Esophagus (tissue), 2 donors: Measurements from ENCODE around the gene FRAS1. TPM values are rescaled to one million over a fixed set of nuclear protein-coding genes. Genes with fewer than 3 reads are reported as not detected.

Experiments used
- H3K27ac ChIP-seq, 2 donors: one replicate each; pipeline ENCODE4 v1.5.1; 2013; ENCODE audit warnings: low read depth in 2 of 2, mild to moderate bottlenecking in 2 of 2, inconsistent platforms in 1 of 2, low read length in 1 of 2, moderate library complexity in 1 of 2
- H3K27me3 ChIP-seq, 2 donors: one replicate each; pipeline ENCODE4 v1.6.1; 2013; ENCODE audit warnings: low read length in 2 of 2, control low read depth in 1 of 2, mild to moderate bottlenecking in 1 of 2; ENCODE audit not compliant: insufficient read depth in 2 of 2, control insufficient read depth in 1 of 2
- H3K36me3 ChIP-seq, 2 donors: one replicate each; pipeline ENCODE4 v1.6.1; 2013; ENCODE audit warnings: low read length in 1 of 2; ENCODE audit not compliant: control insufficient read depth in 2 of 2, insufficient read depth in 2 of 2
- H3K4me1 ChIP-seq, 2 donors: one replicate each; pipeline ENCODE4 v1.6.1; 2013; ENCODE audit warnings: low read length in 1 of 2; ENCODE audit not compliant: control insufficient read depth in 2 of 2, insufficient read depth in 2 of 2
- H3K4me3 ChIP-seq, 2 donors: one replicate each; pipeline ENCODE4 v1.5.1; 2013; ENCODE audit warnings: low read length in 2 of 2, mild to moderate bottlenecking in 2 of 2, low read depth in 1 of 2, moderate library complexity in 1 of 2
- H3K9me3 ChIP-seq, 2 donors: one replicate each; pipeline ENCODE4 v1.6.1; 2013; ENCODE audit warnings: mild to moderate bottlenecking in 2 of 2, low read depth in 1 of 2, low read length in 1 of 2, moderate library complexity in 1 of 2; ENCODE audit not compliant: control insufficient read depth in 2 of 2, insufficient read depth in 1 of 2
- WGBS, 2 donors: extraction: QIAGEN DNeasy Blood & Tissue Kit; methylation state at CpG; one replicate each; pipeline ENCODE4 v1.1.7; 2013; 5-methylcytosine and 5-hydroxymethylcytosine counted together
- polyA plus RNA-seq, 2 donors: library from polyadenylated mRNA; stranded (reverse); fragments of 200-250 nt; gene quantifications; one replicate each; pipeline ENCODE4 v1.2.3, GENCODE V29; 2013
- donor health status: healthy with polysubstance abuse.
- donor health status: Bipolar disorder and iron deficiency.

The FRAS1 gene
- polyA plus RNA-seq, 2 donors, result 0.60 to 1.6 TPM

DNA sequence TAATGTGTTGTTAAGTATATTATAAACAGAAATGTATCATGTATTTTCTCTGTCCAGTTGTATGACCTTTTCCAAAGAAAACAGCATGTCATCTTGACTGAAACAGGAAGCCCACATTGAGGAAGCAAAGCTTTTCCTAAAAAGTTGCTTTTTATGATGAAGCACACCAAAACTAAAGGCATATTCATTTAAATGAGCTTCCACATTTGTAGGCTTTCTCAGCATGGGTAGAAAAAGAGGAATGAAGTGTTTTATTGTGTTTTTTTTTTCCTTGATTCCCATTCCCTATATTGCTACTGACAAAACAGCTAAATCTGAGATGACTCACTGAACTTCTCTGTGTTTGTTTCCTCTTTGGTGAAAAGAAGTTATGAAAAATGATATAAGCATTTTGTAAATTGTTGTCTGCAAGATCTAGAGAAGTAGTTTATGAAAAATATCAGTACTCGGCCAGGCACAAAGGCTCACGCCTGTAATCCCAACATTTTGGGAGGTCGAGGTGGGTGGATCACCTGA lies 32.5 kb upstream of the FRAS1 start:
- no peaks in the 10 kb centered on the region for H3K9me3 ChIP-seq
- H3K27ac ChIP-seq, result no peak overlapping the region
- H3K27me3 ChIP-seq, result no peaks in the 10 kb centered on the region
- H3K36me3 ChIP-seq, result no peaks in the 10 kb centered on the region
- H3K4me3 ChIP-seq, result no peak overlapping the region
- 82 to 88% methylated on average over 3 of the region's 3 CpGs for WGBS, 2 donors
- no peaks in the 10 kb centered on the region for H3K4me1 ChIP-seq

DNA sequence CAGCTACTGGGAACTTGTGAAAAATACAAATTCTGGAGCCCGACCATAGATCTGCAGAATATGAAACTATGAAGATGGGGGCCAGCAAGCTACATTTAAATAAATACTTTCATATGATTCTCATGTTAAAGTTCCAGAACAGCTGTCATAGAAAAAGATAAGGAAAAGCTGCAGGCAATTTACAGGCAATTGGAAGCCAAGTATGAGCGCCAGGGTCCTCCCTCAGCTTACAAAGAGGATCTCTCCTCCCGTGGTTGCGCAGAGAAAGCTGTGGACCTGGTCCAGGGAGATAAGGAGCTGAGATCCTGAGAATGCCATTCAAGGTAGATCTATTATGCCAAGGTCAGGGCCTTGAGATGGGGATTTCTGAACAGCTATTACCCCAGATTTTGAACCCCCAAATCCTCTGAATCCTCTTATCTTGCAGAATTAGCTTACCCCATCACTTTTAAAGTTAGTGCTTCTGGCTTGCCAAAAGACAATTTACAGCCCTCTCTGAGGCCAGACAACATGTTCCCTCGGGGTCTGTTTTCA lies 25.6 kb upstream of the FRAS1 start:
- Histone ChIP-seq H3K27ac (no peak overlapping the region), H3K4me3 (no peak overlapping the region), H3K9me3 (no peaks in the 10 kb centered on the region), H3K4me1 (no peaks in the 10 kb centered on the region), H3K36me3 (no peaks in the 10 kb centered on the region), H3K27me3 (no peaks in the 10 kb centered on the region)
- 69 to 76% methylated on average over 5 of the region's 5 CpGs for WGBS, 2 donors

DNA sequence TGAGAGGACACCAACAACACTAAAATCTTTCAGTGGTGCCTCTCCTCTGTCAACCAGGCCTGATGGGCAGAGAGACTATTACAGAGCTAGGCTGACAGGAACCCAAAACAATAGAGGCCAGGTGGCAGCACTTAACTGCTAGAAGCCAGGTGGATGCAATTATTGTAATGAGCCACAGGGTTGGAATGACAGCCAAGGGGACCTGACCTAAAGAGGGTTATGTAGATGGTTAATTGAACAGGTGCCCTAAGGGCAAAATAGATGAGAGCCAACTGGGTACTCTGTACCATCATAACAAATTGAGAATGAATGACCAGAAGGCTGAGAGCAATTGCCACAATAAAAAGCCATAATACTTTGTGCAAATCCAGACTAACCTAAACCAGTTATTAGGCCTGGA lies 24.7 kb upstream of the FRAS1 start:
- Histone ChIP-seq H3K27me3 (no peaks in the 10 kb centered on the region), H3K4me3 (no peak overlapping the region), H3K36me3 (no peaks in the 10 kb centered on the region), H3K4me1 (no peaks in the 10 kb centered on the region), H3K27ac (no peak overlapping the region), H3K9me3 (no peaks in the 10 kb centered on the region)

DNA sequence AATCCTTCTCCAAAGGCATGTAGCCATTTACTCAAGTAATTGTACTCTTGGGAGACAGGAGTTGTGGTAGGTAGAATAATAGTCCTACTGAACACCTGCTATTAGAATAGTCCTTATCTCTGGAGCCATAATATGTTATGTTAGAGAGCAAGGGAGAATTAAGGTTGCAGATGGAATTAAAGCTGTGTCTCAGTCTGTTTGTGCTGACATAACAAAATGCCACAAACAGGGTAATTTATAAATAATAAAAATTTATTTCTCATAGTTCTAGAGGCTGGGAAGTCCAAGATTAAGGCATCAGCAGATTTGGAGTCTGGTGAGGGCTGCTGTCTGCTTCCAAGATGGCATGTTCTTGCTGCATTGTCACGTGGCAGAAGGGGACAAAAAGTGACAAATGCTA lies 24.2 kb upstream of the FRAS1 start:
- Histone ChIP-seq H3K9me3 (no peaks in the 10 kb centered on the region), H3K36me3 (no peaks in the 10 kb centered on the region), H3K4me3 (no peak overlapping the region), H3K27me3 (no peaks in the 10 kb centered on the region), H3K4me1 (no peaks in the 10 kb centered on the region), H3K27ac (no peak overlapping the region)
- 48 to 63% methylated on average over 1 of the region's 1 CpG for WGBS, 2 donors

DNA sequence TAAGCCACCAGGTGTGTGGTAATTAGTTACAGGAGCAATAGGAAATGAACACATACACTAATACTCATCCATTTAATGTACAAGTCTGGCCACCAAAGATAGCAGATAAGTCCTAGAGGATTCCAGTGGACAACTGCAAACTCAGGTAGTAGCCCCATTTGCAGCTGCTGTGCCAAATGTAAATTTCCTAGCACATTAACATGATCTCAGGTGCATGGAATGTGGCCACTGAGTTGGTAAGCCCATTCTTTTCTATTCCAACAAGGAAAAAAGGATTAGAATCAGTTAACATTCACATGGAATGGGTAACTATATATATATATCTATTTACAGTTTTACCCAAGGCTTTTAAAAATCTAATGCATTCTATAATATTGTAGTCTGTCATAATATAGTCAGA lies 23.3 kb upstream of the FRAS1 start:
- no peak overlapping the region for H3K27ac ChIP-seq
- no peaks in the 10 kb centered on the region for H3K9me3 ChIP-seq
- no peak overlapping the region for H3K4me3 ChIP-seq
- H3K27me3 ChIP-seq, result no peaks in the 10 kb centered on the region
- H3K36me3 ChIP-seq, result no peaks in the 10 kb centered on the region
- H3K4me1 ChIP-seq, result no peaks in the 10 kb centered on the region

DNA sequence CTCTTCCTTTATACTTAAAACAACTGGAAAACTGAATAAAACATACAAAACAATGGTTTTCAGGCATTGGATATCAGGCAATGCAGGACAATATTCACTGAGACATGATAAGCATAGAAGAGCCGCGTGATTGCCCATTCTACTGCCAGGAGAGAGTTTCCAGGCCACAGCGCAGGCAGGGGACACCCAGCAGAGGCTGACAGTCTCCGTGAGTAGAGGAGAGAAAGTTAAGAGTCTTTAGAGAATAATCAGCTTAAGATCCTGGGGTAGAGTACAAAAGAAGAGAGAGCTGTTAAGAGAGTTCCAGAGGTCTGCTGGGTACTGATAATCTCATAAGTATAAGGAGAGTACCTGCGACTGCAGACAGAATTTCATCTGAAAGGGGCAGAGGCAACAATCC lies 18.4 kb upstream of the FRAS1 start:
- 89 to 91% methylated on average over 5 of the region's 5 CpGs for WGBS, 2 donors
- H3K4me3 ChIP-seq, result no peak overlapping the region
- no peaks in the 10 kb centered on the region for H3K27me3 ChIP-seq
- no peaks in the 10 kb centered on the region for H3K9me3 ChIP-seq
- H3K4me1 ChIP-seq, result no peaks in the 10 kb centered on the region
- H3K36me3 ChIP-seq, result no peaks in the 10 kb centered on the region
- H3K27ac ChIP-seq, result no peak overlapping the region

DNA sequence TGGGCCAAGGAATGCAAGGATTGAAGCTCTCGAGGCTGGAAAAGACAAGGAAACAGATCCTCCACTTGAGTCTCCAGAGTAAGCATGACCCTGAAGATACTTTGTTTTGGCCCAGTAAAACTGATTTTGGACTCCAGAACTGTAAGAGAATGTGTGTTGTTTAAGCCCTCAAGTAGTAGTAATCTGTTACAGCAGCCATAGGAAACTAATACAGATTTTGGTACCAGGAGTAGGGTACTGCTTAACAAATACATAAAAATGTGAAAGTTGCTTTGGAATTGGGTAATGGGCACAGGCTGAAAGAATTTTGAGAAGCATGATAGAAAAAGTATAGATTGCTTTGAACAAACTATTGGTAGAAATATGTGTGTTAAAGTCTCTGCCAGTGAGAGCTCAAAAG lies 17.4 kb upstream of the FRAS1 start:
- Histone ChIP-seq H3K4me3 (no peak overlapping the region), H3K36me3 (no peaks in the 10 kb centered on the region), H3K27ac (no peak overlapping the region), H3K9me3 (no peaks in the 10 kb centered on the region), H3K4me1 (no peaks in the 10 kb centered on the region), H3K27me3 (no peaks in the 10 kb centered on the region)
- 86 to 89% methylated on average over 1 of the region's 1 CpG for WGBS, 2 donors

DNA sequence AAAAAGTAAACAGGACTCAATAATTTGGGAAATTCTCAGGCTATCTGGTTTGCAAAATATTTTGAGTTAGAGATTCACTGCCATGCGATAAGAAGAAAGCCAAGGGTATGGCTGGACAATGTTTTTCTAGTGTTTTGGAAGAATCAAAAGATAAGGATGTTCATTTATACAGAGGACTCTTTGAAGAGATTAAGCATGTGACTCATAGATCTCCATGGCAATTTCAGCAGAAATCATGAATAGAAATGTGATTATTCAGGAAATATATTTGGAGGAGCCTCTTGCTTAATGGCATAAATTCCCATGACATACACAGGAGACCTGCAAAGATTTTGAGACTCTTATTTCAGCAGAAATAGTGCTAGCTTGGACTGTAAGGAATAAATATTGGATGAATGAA lies 16.7 kb upstream of the FRAS1 start:
- Histone ChIP-seq H3K27me3 (no peaks in the 10 kb centered on the region), H3K27ac (no peak overlapping the region), H3K4me3 (no peak overlapping the region), H3K9me3 (no peaks in the 10 kb centered on the region), H3K36me3 (no peaks in the 10 kb centered on the region), H3K4me1 (no peaks in the 10 kb centered on the region)
- 89 to 93% methylated on average over 1 of the region's 1 CpG for WGBS, 2 donors

DNA sequence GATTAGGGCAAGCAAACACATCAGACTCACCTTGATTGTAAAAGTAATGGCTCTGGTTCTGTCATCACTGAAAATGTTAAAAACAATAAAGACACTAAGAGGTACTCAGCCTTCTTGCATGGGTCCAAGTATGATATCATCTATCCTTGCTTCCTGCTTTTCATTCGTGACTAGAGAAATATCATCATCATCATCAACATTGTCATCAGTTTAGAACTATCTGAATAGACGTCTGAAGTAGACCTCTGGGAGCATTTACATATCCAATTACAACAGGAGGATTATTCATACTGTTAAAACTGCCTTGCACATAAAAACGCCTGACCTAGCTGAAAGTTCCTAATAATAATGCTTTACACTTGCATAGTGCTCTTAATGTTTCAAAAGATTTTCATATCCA lies 9.8 kb upstream of the FRAS1 start:
- no peaks in the 10 kb centered on the region for H3K4me1 ChIP-seq
- no peaks in the 10 kb centered on the region for H3K36me3 ChIP-seq
- H3K27me3 ChIP-seq, result no peaks in the 10 kb centered on the region
- no peaks in the 10 kb centered on the region for H3K9me3 ChIP-seq
- 66 to 70% methylated on average over 3 of the region's 3 CpGs for WGBS, 2 donors
- no peak overlapping the region for H3K27ac ChIP-seq
- no peak overlapping the region for H3K4me3 ChIP-seq

DNA sequence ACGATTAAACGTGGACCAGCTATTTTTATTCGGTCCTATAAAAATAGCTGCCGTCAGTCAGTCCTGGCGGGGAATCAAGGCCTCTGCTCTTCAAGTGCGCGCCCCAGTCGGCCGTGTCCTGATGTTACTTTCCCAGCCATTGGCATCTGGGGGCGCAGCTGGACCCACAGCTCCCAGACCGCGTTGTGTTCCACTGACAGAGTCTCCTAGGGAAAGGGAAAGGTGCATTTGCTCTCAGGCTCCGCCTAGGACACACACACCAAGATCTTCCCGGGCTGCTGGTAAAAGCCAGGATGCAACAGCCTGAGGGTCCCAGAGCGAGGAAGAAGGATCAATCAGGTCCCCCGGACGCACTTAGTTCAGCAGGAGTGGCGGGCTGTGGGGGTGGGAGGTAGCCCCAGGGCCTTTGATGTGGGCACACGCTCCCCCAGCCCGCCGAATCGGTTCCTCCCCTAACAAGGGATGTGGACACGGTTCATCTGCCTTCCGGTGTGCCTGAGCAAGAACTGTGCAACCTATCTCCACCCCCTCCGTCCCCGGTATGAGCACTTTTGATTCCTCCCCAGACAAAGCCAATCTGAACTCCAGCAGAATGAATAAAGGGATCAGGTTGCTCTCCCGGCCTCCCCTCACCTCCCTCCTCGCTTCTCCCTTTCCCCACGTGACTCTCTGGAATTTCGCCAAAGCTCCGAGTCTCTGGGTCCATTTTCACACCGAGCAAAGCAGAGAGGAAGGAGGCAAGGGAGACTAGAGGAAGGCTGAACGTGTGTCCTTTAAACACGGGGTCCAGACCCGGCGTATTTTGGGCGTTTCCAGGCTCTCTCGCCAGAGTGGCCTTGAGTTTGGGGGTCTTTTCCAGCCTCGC lies 626 bp upstream of the FRAS1 start:
- H3K9me3 ChIP-seq, result no peaks in the 10 kb centered on the region

More for the DNA sequence above, 626 bp upstream of the FRAS1 start:
- 3% methylated on average over 39 of the region's 39 CpGs for WGBS, 2 donors
- Histone ChIP-seq H3K36me3 (no peaks in the 10 kb centered on the region), H3K27ac (peak overlapping the region; percentile 23 to 70), H3K4me3 (peak overlapping the region; percentile 54 to 56), H3K27me3 (no peaks in the 10 kb centered on the region), H3K4me1 (peaks cover 5 to 7% of the 10 kb centered on the region in 2 donors)
